Breast epithelium (tissue), 4 donors: Measurements from ENCODE around the gene CENPK. TPM values are rescaled to one million over a fixed set of nuclear protein-coding genes. Genes with fewer than 3 reads are reported as not detected.
A peak's percentile ranks its signal among the peaks of the same experiment; 100 is the strongest.

Experiments
- DNase-seq, 2 donors: peaks; one replicate each; pipeline ENCODE4 v3.0.0-alpha.2; 2019; ENCODE audit warnings: low spot score in 2 of 2
- H3K27ac ChIP-seq, 2 donors: fragments of 200-600 bp; sonication (generic) in 1 of 2; one replicate each; pipeline ENCODE4 v1.5.1; 2016 to 2019; ENCODE audit warnings: mild to moderate bottlenecking in 1 of 2
- H3K27me3 ChIP-seq, 2 donors: fragments of 200-600 bp; sonication (generic) in 1 of 2; one replicate each; pipeline versions ENCODE4 v1.5.1 to v1.6.0; 2017 to 2019; ENCODE audit warnings: control low read depth in 1 of 2, mild to moderate bottlenecking in 1 of 2
- H3K36me3 ChIP-seq: fragments of 200-600 bp; one replicate; pipeline ENCODE4 v1.5.1; 2019
- H3K4me1 ChIP-seq, 2 donors: fragments of 200-600 bp; sonication (generic); one replicate each; pipeline ENCODE4 v1.5.1; 2016 to 2019; ENCODE audit warnings: control low read depth in 1 of 2
- H3K4me3 ChIP-seq, 3 donors: fragments of 200-600 bp; sonication (generic); 1 replicate in 2 of 3; 2 replicates in 1 of 3; pipeline ENCODE4 v1.5.1; 2016 to 2019; ENCODE audit warnings: mild to moderate bottlenecking in 3 of 3, moderate library complexity in 2 of 3
- H3K9me3 ChIP-seq, 2 donors: fragments of 200-600 bp; sonication (generic) in 1 of 2; one replicate each; pipeline ENCODE4 v1.5.1; 2016 to 2019; ENCODE audit warnings: control low read depth in 1 of 2
- CTCF ChIP-seq, 3 donors: fragments of 450-650 bp; IDR thresholded peaks; one replicate each; pipeline ENCODE4 v1.5.1; 2016 to 2017; ENCODE audit warnings: antibody characterized with exemption in 3 of 3, mild to moderate bottlenecking in 3 of 3, moderate library complexity in 3 of 3
- POLR2A ChIP-seq: fragments of 450-650 bp; IDR thresholded peaks from one replicate; pipeline ENCODE4 v1.6.1; 2016; ENCODE audit warnings: antibody characterized with exemption, mild to moderate bottlenecking, moderate library complexity
- POLR2AphosphoS5 ChIP-seq, 3 donors: sonication (generic); formaldehyde crosslinking; IDR thresholded peaks; one replicate each; pipeline ENCODE4 v1.6.1; 2017; ENCODE audit warnings: antibody characterized with exemption in 3 of 3
- intact Hi-C: fragments of 100-400 bp; cut with DNase I; formaldehyde crosslinking; loops from one replicate; pipeline ENCODE4 v1.15.1; 2023; ENCODE audit warnings: low total_unique reads
- total RNA-seq, 3 donors: library from RNA; depleted of rRNA; stranded (reverse); fragments of >200 nt; gene quantifications; one replicate each; pipeline ENCODE4 v1.1.0, GENCODE V29; 2016

Gene CENPK
- total RNA-seq, 3 donors from 2014 or later = 0.98 to 2.5 (median 1.4) TPM

DNA sequence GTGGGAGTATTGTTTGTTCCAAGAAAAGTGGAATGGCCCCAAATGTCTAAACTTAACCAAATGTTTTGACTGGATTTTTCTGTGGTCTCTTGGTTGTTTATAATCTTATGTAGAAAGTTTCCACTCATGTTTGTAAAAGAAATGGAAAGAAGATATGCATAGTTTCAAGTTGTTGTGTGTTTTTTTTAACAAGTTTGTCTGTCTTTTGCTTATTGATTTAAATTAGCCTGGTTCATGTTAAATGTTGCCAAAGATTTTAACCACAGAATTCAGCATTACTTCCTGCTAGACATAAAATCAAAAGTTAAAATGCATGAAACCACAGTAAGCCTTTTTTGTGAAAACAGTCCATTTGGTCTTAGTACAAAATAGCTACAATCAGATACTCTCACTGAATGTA, 14.2 kb upstream of the CENPK start:
- DNase-seq = no peak
- H3K27me3 ChIP-seq = no peaks in the 10 kb centered on the region
- H3K4me3 ChIP-seq = no peak overlapping the region
- H3K36me3 ChIP-seq = no peaks in the 10 kb centered on the region
- no peaks in the 10 kb centered on the region for H3K4me1 ChIP-seq
- no peak for TF ChIP-seq POLR2AphosphoS5 (IDR thresholded peaks at IDR 0.05)
- TF ChIP-seq CTCF (IDR thresholded peaks at IDR 0.05) = no peak
- TF ChIP-seq POLR2A = no peak
- H3K9me3 ChIP-seq = no peaks in the 10 kb centered on the region
- no peak overlapping the region for H3K27ac ChIP-seq
- intact Hi-C loops = no loop called here

- intact Hi-C loops = no loop called here
- Histone ChIP-seq H3K36me3 (peaks cover 11% of the 10 kb centered on the region), H3K27ac (no peak overlapping the region), H3K4me1 (no peaks in the 10 kb centered on the region), H3K4me3 (no peak overlapping the region), H3K27me3 (no peaks in the 10 kb centered on the region), H3K9me3 (no peaks in the 10 kb centered on the region)
- no peak for DNase-seq
- TF ChIP-seq POLR2A (no peak), POLR2AphosphoS5 (IDR thresholded peaks at IDR 0.05) (no peak), CTCF (IDR thresholded peaks at IDR 0.05) (no peak)
Measured at GRCh38 chr5:65570598-65571226, 7.7 kb upstream of the CENPK start.

- intact Hi-C loops = no loop called here
Measured at GRCh38 chr5:65566505-65566904, 3.5 kb upstream of the CENPK start.

GRCh38 chr5:65563777-65564176, 809 bp upstream of the CENPK start:
- no peak for DNase-seq
- peak overlapping the region; percentile 76 to 89 (median 84) for H3K4me3 ChIP-seq
- TF ChIP-seq CTCF (IDR thresholded peaks at IDR 0.05) = no peak
- TF ChIP-seq POLR2AphosphoS5 (IDR thresholded peaks at IDR 0.05) = no peak
- TF ChIP-seq POLR2A = no peak
- peaks cover 0 to 3% of the 10 kb centered on the region in 2 donors for H3K4me1 ChIP-seq
- peaks cover 2% of the 10 kb centered on the region for H3K36me3 ChIP-seq
- no peaks in the 10 kb centered on the region for H3K9me3 ChIP-seq
- no peaks in the 10 kb centered on the region for H3K27me3 ChIP-seq
- intact Hi-C loops = no loop called here
- H3K27ac ChIP-seq = peak overlapping the region in 1 of 2 donors; percentile 92

More at GRCh38 chr5:65566505-65566904, 3.5 kb upstream of the CENPK start:
- Histone ChIP-seq H3K27ac (no peak overlapping the region), H3K27me3 (no peaks in the 10 kb centered on the region), H3K36me3 (peaks cover 11% of the 10 kb centered on the region), H3K4me3 (no peak overlapping the region), H3K4me1 (peaks cover 0 to 3% of the 10 kb centered on the region in 2 donors), H3K9me3 (no peaks in the 10 kb centered on the region)
- DNase-seq = no peak
- TF ChIP-seq POLR2A = no peak
- TF ChIP-seq POLR2AphosphoS5 (IDR thresholded peaks at IDR 0.05) = no peak
- no peak for TF ChIP-seq CTCF (IDR thresholded peaks at IDR 0.05)

DNA sequence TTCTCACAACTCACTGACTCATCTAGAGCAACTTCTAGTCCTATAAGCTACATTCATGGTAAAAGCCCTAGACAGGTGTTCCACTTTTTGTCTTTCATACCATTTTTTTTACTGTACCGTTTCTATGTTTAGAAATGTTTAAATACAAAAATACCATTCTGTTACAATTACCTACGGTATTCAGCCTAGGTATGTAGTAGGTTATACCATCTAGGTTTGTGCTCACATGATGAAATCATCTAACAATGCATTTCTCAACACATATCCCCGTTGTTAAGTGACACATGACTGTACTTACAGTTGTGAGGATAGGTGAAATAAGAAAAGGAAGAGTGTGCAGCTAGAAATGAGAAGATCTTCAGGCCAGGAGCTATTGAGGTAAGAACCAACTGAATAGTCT, 6.2 kb downstream of the CENPK start:
- no peaks in the 10 kb centered on the region for H3K36me3 ChIP-seq
- no peaks in the 10 kb centered on the region for H3K9me3 ChIP-seq
- H3K4me1 ChIP-seq = no peaks in the 10 kb centered on the region
- no peak for DNase-seq
- intact Hi-C loops = no loop called here
- H3K27me3 ChIP-seq = no peaks in the 10 kb centered on the region
- no peak overlapping the region for H3K4me3 ChIP-seq
- no peak for TF ChIP-seq POLR2AphosphoS5 (IDR thresholded peaks at IDR 0.05)
- TF ChIP-seq POLR2A = no peak
- TF ChIP-seq CTCF (IDR thresholded peaks at IDR 0.05) = no peak
- no peak overlapping the region for H3K27ac ChIP-seq
